GM21360 (cell line): ENCODE results near the gene FAR2.
"Not testable (repeated sequence)": the region's sequence is repeated elsewhere in the genome, so short reads cannot be mapped to it uniquely, and the experiment has no call there.

Experiments
- ATAC-seq: cut with Tn5 transposase; IDR thresholded peaks from one replicate; pipeline ENCODE4 v1.9.1; 2021; ENCODE audit warnings: mild to moderate bottlenecking, moderate library complexity; ENCODE audit not compliant: unreplicated experiment

Gene FAR2

GRCh38 chr12:29316752-29317151, 167.7 kb downstream of the FAR2 start:
- no peak for ATAC-seq

- peak; percentile 100 for ATAC-seq
These were observed 168.7 kb downstream of the FAR2 start for GRCh38 chr12:29317556-29318363.

- no peak for ATAC-seq
These were observed 171.4 kb downstream of the FAR2 start for GRCh38 chr12:29320295-29321085.

- ATAC-seq = no peak
These were observed 173.1 kb downstream of the FAR2 start for GRCh38 chr12:29322157-29322556.

- ATAC-seq = no peak
These were observed 180.3 kb downstream of the FAR2 start for GRCh38 chr12:29329411-29329810.

- no peak for ATAC-seq
These were observed 184.1 kb downstream of the FAR2 start for GRCh38 chr12:29333178-29333577.

GRCh38 chr12:29334937-29335336, 185.9 kb downstream of the FAR2 start:
- no peak for ATAC-seq

GRCh38 chr12:29337325-29337724, 188.2 kb downstream of the FAR2 start:
- ATAC-seq = no peak

GRCh38 chr12:29343022-29343799, 194.1 kb downstream of the FAR2 start:
- no peak for ATAC-seq

- ATAC-seq = no peak
These were observed 197.8 kb downstream of the FAR2 start for GRCh38 chr12:29346769-29347421.

GRCh38 chr12:29350080-29350479, 201.0 kb downstream of the FAR2 start:
- ATAC-seq = no peak

GRCh38 chr12:29354954-29355353, 205.9 kb downstream of the FAR2 start:
- ATAC-seq = no peak

- ATAC-seq = no peak
These were observed 216.0 kb downstream of the FAR2 start for GRCh38 chr12:29365091-29365490.

GRCh38 chr12:29374012-29374411, 224.9 kb downstream of the FAR2 start:
- ATAC-seq = no peak

- ATAC-seq = no peak
These were observed 225.8 kb downstream of the FAR2 start for GRCh38 chr12:29374913-29375312.

GRCh38 chr12:29376118-29376517, 227.0 kb downstream of the FAR2 start:
- ATAC-seq = no peak

GRCh38 chr12:29380536-29381523, 231.8 kb downstream of the FAR2 start, which contains the start of gene ERGIC2:
Gene ERGIC2 (minus strand): TSS chr12:29381172. CDS start chr12:29371633, 9,539 bp downstream.
- ATAC-seq = peak; percentile 96

GRCh38 chr12:29382251-29382650, 233.2 kb downstream of the FAR2 start:
- no peak for ATAC-seq

GRCh38 chr12:29385194-29385593, 236.1 kb downstream of the FAR2 start:
- not testable (repeated sequence) for ATAC-seq
